HepG2 (cell line): ENCODE measurements around the gene MRPL30. TPM values are rescaled to one million over a fixed set of nuclear protein-coding genes. Genes with fewer than 3 reads are reported as not detected.
A peak's percentile ranks its signal among the peaks of the same experiment; 100 is the strongest.

ENCODE experiments used
- BCLAF1 ChIP-seq: fragments of 450-650 bp; IDR thresholded peaks from 2 replicates; pipeline ENCODE4 v1.6.1; 2017; ENCODE audit warnings: mild to moderate bottlenecking
- HCFC1 ChIP-seq: fragments of 150-350 bp; IDR thresholded peaks from 2 replicates; pipeline ENCODE4 v1.6.1; 2014; ENCODE audit warnings: low read depth, low read length
- JUN ChIP-seq: sonication (generic); formaldehyde crosslinking; IDR thresholded peaks from 2 replicates; pipeline ENCODE4 v1.4.0; 2020; ENCODE audit warnings: mild to moderate bottlenecking, missing genetic modification reagents
- NONO ChIP-seq, 2 experiments: fragments of 450-650 bp in 1 of 2; sonication (generic) in 1 of 2; formaldehyde crosslinking in 1 of 2; IDR thresholded peaks in 1 of 2; conservative IDR thresholded peaks in 1 of 2; 2 replicates each; pipeline versions ENCODE4 v1.6.1 to v1.8.0; 2017 to 2022; ENCODE audit warnings: mild to moderate bottlenecking in 1 of 2, missing genetic modification reagents in 1 of 2, moderate library complexity in 1 of 2
- NPAS2 ChIP-seq: sonication (generic); formaldehyde crosslinking; IDR thresholded peaks from 2 replicates; pipeline ENCODE4 v1.8.0; 2022; ENCODE audit warnings: mild to moderate bottlenecking, missing genetic modification reagents, borderline replicate concordance
- NR2C2 ChIP-seq: sonication (generic); formaldehyde crosslinking; IDR thresholded peaks from 2 replicates; pipeline ENCODE4 v1.4.0; 2020; ENCODE audit warnings: missing genetic modification reagents, mild to moderate bottlenecking, moderate library complexity, borderline replicate concordance
- REPIN1 ChIP-seq: sonication (generic); formaldehyde crosslinking; IDR thresholded peaks from 2 replicates; pipeline ENCODE4 v1.8.0; 2022; ENCODE audit warnings: missing genetic modification reagents, low read depth, mild to moderate bottlenecking, borderline replicate concordance
- ZNF512 ChIP-seq: sonication (generic); formaldehyde crosslinking; IDR thresholded peaks from 2 replicates; pipeline ENCODE4 v1.4.0; 2020; ENCODE audit warnings: mild to moderate bottlenecking, missing genetic modification reagents
- ZNF552 ChIP-seq: sonication (generic); formaldehyde crosslinking; IDR thresholded peaks from 2 replicates; pipeline ENCODE4 v1.9.0; 2022; ENCODE audit warnings: missing genetic modification reagents, mild to moderate bottlenecking, borderline replicate concordance
- ZNF749 ChIP-seq: sonication (generic); formaldehyde crosslinking; IDR thresholded peaks from 2 replicates; pipeline ENCODE4 v1.8.0; 2022; ENCODE audit warnings: mild to moderate bottlenecking, missing genetic modification reagents, moderate library complexity, borderline replicate concordance
- polyA plus RNA-seq, 8 experiments: library from polyadenylated mRNA; depleted of rRNA in 3 of 8; stranded (reverse) in 7 of 8; unstranded in 1 of 8; fragments of >200 nt; fragmentation: Illumina TruSeq in 4 of 8; extraction: Trizol in 4 of 8; gene quantifications; 2 replicates each; pipeline versions ENCODE4 v1.2.1 to v1.2.3, GENCODE V29; 2011 to 2016; ENCODE audit warnings: low read depth in 4 of 8, missing spikeins in 1 of 8, mixed read lengths in 1 of 8; ENCODE audit not compliant: insufficient read depth in 1 of 8
- total RNA-seq, 5 experiments: library from RNA; depleted of rRNA; stranded (reverse); fragments of >200 nt; fragmentation: Illumina TruSeq; extraction: Trizol; gene quantifications; 2 replicates each; pipeline ENCODE4 v1.2.3, GENCODE V29; 2016; ENCODE audit warnings: low read depth in 1 of 5
- TF ChIP-seq, protein P1 (sequence below): sonication (generic); formaldehyde crosslinking; IDR thresholded peaks from one replicate; pipeline ENCODE4 v1.5.1; 2020; ENCODE audit warnings: mild to moderate bottlenecking, missing genetic modification reagents; ENCODE audit errors: not compliant biosample characterization
- TF ChIP-seq, protein P2 (sequence below): sonication (generic); formaldehyde crosslinking; IDR thresholded peaks from 2 replicates; pipeline ENCODE4 v1.9.0; 2022; ENCODE audit warnings: missing genetic modification reagents, mild to moderate bottlenecking, borderline replicate concordance

MRPL30 gene
- total and polyA plus RNA-seq, 2 of the 13 experiments (the other 11 are each of a cell fraction or from before 2014, with no cell fraction given): 30.2 to 75.3 TPM

DNA sequence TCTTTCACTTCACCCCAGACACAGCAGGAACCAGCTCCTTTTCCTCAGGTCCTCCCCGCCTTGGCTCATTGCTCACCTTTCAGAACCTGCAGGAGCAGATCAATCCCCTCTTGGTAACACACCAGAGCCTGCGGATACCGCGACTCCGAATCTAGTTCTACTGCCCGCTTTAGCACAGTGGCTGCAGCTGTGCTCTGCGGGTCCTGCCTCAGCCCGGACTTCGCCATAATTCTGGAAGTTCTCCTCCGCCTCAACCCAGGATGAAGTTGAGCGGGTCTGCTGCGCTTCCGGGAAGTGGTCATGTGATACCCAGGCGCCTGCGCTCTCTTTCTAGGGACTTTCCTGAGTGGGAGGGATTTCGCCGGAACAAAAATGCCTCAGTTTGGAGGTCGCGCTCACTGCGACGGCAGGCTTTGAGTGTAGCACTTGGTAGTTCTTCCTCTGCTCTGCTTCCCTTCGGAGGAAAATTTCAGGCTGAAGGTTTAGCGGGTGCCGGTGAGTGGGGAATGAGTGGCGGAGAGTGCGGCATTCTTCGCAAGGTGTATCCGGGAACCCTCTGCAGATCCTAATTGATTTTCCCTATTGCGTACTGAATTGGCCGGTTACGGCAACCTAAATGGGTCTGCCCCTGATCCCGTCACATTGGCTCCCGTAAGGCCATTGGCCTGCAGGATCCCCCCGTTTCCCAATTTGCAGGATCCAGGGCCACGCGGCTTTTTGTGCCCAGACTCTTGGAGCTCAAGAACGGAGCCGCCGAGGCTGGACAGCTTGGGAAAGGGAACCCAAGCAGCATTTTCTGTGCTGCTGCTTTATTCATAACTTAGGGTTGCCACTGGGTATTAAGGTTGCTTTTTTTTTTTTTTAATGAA, at the start of gene MRPL30, which contains the start of gene MITD1 (continued):
- TF ChIP-seq, protein P1, sequence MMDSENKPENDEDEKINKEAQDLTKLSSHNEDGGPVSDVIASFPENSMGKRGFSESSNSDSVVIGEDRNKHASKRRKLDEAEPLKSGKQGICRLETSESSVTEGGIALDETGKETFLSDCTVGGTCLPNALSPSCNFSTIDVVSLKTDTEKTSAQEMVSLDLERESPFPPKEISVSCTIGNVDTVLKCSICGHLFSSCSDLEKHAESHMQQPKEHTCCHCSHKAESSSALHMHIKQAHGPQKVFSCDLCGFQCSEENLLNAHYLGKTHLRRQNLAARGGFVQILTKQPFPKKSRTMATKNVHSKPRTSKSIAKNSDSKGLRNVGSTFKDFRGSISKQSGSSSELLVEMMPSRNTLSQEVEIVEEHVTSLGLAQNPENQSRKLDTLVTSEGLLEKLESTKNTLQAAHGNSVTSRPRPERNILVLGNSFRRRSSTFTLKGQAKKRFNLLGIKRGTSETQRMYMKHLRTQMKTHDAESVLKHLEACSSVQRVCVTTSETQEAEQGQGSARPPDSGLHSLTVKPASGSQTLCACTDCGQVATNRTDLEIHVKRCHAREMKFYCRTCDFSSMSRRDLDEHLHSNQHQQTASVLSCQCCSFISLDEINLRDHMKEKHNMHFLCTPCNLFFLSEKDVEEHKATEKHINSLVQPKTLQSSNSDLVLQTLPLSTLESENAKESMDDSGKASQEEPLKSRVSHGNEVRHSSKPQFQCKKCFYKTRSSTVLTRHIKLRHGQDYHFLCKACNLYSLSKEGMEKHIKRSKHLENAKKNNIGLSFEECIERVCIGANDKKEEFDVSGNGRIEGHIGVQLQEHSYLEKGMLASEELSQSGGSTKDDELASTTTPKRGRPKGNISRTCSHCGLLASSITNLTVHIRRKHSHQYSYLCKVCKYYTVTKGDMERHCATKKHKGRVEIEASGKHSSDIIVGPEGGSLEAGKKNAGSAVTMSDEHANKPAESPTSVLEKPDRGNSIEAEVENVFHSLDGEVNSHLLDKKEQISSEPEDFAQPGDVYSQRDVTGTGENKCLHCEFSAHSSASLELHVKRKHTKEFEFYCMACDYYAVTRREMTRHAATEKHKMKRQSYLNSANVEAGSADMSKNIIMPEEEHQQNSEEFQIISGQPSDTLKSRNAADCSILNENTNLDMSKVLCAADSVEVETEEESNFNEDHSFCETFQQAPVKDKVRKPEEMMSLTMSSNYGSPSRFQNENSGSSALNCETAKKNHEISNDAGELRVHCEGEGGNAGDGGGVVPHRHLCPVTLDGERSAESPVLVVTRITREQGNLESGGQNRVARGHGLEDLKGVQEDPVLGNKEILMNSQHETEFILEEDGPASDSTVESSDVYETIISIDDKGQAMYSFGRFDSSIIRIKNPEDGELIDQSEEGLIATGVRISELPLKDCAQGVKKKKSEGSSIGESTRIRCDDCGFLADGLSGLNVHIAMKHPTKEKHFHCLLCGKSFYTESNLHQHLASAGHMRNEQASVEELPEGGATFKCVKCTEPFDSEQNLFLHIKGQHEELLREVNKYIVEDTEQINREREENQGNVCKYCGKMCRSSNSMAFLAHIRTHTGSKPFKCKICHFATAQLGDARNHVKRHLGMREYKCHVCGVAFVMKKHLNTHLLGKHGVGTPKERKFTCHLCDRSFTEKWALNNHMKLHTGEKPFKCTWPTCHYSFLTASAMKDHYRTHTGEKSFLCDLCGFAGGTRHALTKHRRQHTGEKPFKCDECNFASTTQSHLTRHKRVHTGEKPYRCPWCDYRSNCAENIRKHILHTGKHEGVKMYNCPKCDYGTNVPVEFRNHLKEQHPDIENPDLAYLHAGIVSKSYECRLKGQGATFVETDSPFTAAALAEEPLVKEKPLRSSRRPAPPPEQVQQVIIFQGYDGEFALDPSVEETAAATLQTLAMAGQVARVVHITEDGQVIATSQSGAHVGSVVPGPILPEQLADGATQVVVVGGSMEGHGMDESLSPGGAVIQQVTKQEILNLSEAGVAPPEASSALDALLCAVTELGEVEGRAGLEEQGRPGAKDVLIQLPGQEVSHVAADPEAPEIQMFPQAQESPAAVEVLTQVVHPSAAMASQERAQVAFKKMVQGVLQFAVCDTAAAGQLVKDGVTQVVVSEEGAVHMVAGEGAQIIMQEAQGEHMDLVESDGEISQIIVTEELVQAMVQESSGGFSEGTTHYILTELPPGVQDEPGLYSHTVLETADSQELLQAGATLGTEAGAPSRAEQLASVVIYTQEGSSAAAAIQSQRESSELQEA: peak; percentile 88
- TF ChIP-seq JUN (CRISPR knock-in tag) (peak; percentile 81), HCFC1 (peak; percentile 88), NONO (IDR thresholded peaks at IDR 0.05) (no peak), NONO (CRISPR knock-in tag; conservative IDR thresholded peaks at IDR 0.05) (peak; percentile 98), BCLAF1 (no peak), NPAS2 (CRISPR knock-in tag) (no peak), ZNF749 (CRISPR knock-in tag) (peak; percentile 74; the same call in 1 of the 2 replicates), REPIN1 (CRISPR knock-in tag) (peak; percentile 95), ZNF552 (CRISPR knock-in tag) (peak; percentile 9; the same call in 1 of the 2 replicates), NR2C2 (CRISPR knock-in tag) (peak; percentile 98), ZNF512 (peak; percentile 82; the same call in 1 of the 2 replicates)
- TF ChIP-seq, protein P2, sequence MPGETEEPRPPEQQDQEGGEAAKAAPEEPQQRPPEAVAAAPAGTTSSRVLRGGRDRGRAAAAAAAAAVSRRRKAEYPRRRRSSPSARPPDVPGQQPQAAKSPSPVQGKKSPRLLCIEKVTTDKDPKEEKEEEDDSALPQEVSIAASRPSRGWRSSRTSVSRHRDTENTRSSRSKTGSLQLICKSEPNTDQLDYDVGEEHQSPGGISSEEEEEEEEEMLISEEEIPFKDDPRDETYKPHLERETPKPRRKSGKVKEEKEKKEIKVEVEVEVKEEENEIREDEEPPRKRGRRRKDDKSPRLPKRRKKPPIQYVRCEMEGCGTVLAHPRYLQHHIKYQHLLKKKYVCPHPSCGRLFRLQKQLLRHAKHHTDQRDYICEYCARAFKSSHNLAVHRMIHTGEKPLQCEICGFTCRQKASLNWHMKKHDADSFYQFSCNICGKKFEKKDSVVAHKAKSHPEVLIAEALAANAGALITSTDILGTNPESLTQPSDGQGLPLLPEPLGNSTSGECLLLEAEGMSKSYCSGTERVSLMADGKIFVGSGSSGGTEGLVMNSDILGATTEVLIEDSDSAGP (CRISPR knock-in tag): peak; percentile 86; the same call in 1 of the 2 replicates
